CD4-positive, CD25-positive, alpha-beta regulatory T cell (primary cell): ENCODE results near the gene AOC2. TPM values are rescaled to one million over a fixed set of nuclear protein-coding genes. Genes with fewer than 3 reads are reported as not detected.

ENCODE experiments used
- ATAC-seq, 2 donors: fragments of 150-1000 bp; cut with Tn5 transposase; one replicate each; pipeline ENCODE4 v1.10.0; 2021; ENCODE audit warnings: low read depth in 2 of 2, moderate number of reproducible peaks in 2 of 2, moderate library complexity in 1 of 2
- DNase-seq, 3 donors: peaks; one replicate each; pipeline versions ENCODE4 v3.0.0 to v3.0.0-alpha.2; 2012 to 2022; ENCODE audit warnings: mixed read lengths in 1 of 3
- H3K27ac ChIP-seq: one replicate; pipeline ENCODE4 v1.7.0; 2013; ENCODE audit warnings: mild to moderate bottlenecking, low read length; ENCODE audit not compliant: insufficient read depth, poor library complexity, severe bottlenecking
- H3K27me3 ChIP-seq: one replicate; pipeline ENCODE4 v1.7.0; 2013; ENCODE audit warnings: low read length; ENCODE audit not compliant: control insufficient read depth, insufficient read depth
- H3K36me3 ChIP-seq: one replicate; pipeline ENCODE4 v1.7.0; 2013; ENCODE audit warnings: mild to moderate bottlenecking, low read length, moderate library complexity; ENCODE audit not compliant: control insufficient read depth, insufficient read depth
- H3K4me1 ChIP-seq: 2 replicates; pipeline ENCODE4 v1.7.0; 2013; ENCODE audit warnings: mild to moderate bottlenecking, low read length; ENCODE audit not compliant: insufficient read depth, control insufficient read depth, poor library complexity, severe bottlenecking
- H3K4me3 ChIP-seq: one replicate; pipeline ENCODE4 v1.7.0; 2013; ENCODE audit warnings: low read depth, mild to moderate bottlenecking, low read length, moderate library complexity
- H3K9me3 ChIP-seq, 2 experiments: 1 replicate in 1 of 2; 2 replicates in 1 of 2; pipeline ENCODE4 v1.7.0; 2013; ENCODE audit warnings: low read length in 2 of 2, mild to moderate bottlenecking in 1 of 2, moderate library complexity in 1 of 2; ENCODE audit not compliant: control insufficient read depth in 2 of 2
- H3K27ac Mint-ChIP-seq, 3 donors: one replicate each; pipeline ENCODE4 v1.8.0; 2020 to 2022; ENCODE audit warnings: mild to moderate bottlenecking in 3 of 3, mixed read lengths in 3 of 3, moderate library complexity in 2 of 3
- H3K27me3 Mint-ChIP-seq: one replicate; pipeline ENCODE4 v1.8.0; 2022; ENCODE audit warnings: mild to moderate bottlenecking, mixed read lengths
- H3K36me3 Mint-ChIP-seq: one replicate; pipeline ENCODE4 v1.8.0; 2020; ENCODE audit warnings: mixed read lengths
- H3K4me1 Mint-ChIP-seq, 4 donors: one replicate each; pipeline ENCODE4 v1.8.0; 2020 to 2022; ENCODE audit warnings: mixed read lengths in 4 of 4, mild to moderate bottlenecking in 1 of 4
- H3K4me3 Mint-ChIP-seq, 4 donors: one replicate each; pipeline ENCODE4 v1.8.0; 2020 to 2022; ENCODE audit warnings: mild to moderate bottlenecking in 4 of 4, mixed read lengths in 4 of 4, moderate library complexity in 3 of 4
- H3K9me3 Mint-ChIP-seq, 7 donors: one replicate each; pipeline ENCODE4 v1.8.0; 2020 to 2022; ENCODE audit warnings: mixed read lengths in 7 of 7, mild to moderate bottlenecking in 3 of 7, moderate library complexity in 2 of 7
- polyA plus RNA-seq, 4 donors: library from polyadenylated mRNA; unstranded; fragments of 300-500 nt; fragmentation: Illumina TruSeq; gene quantifications; one replicate each; pipeline ENCODE4 v1.2.3, GENCODE V29; 2021
- total RNA-seq: library from RNA; stranded (reverse); gene quantifications from one replicate; pipeline ENCODE4 v1.2.3, GENCODE V29; 2022

Gene AOC2
- total and polyA plus RNA-seq, 5 donors from 2014 or later, result 0.17 to 2.3 TPM; not detected in 3

- no peaks in the 10 kb centered on the region for H3K9me3 Mint-ChIP-seq
- no peak within 1 kb of the TSS for H3K27ac ChIP-seq
- peak; percentile 97 to 98 for ATAC-seq
- peak within 1 kb of the TSS; percentile 88 for H3K4me3 ChIP-seq
- peaks cover 12% of the 10 kb centered on the region for H3K4me1 ChIP-seq
- H3K9me3 ChIP-seq, result no peaks in the 10 kb centered on the region
- H3K36me3 ChIP-seq, result no peaks in the 10 kb centered on the region
- H3K36me3 Mint-ChIP-seq, result peaks cover 11% of the 10 kb centered on the region
- peak within 1 kb of the TSS; percentile 50 to 92 (median 90) for H3K27ac Mint-ChIP-seq
- H3K27me3 ChIP-seq, result no peaks in the 10 kb centered on the region
- peak within 1 kb of the TSS; percentile 94 to 96 (median 96) for H3K4me3 Mint-ChIP-seq
- H3K27me3 Mint-ChIP-seq, result peaks cover 11% of the 10 kb centered on the region
- peak; percentile 64 to 84 (median 66) for DNase-seq
- H3K4me1 Mint-ChIP-seq, result peaks cover 0 to 35% (median 19%) of the 10 kb centered on the region in 4 donors
Observed at GRCh38 chr17:42798383-42799380, 45.7 kb upstream of the AOC2 start, which contains the start of the genes CNTD1 and COA3. CNTD1 (plus strand) TSS chr17:42798861; CDS start chr17:42799068, 207 bp downstream. COA3 (minus strand) TSS chr17:42798704; CDS start chr17:42798681, 23 bp downstream.

GRCh38 chr17:42803074-42803883, 41.1 kb upstream of the AOC2 start:
- DNase-seq, result no peak
- Histone ChIP-seq H3K4me1 (peaks cover under 1% of the 10 kb centered on the region), H3K27me3 (no peaks in the 10 kb centered on the region), H3K4me3 (no peak overlapping the region), H3K36me3 (no peaks in the 10 kb centered on the region), H3K27ac (no peak overlapping the region), H3K9me3 (no peaks in the 10 kb centered on the region)
- Mint-ChIP-seq H3K27ac (no peak overlapping the region), H3K4me1 (peaks cover 0 to 9% (median 6%) of the 10 kb centered on the region in 4 donors), H3K27me3 (peaks cover 11% of the 10 kb centered on the region), H3K4me3 (no peak overlapping the region), H3K9me3 (no peaks in the 10 kb centered on the region), H3K36me3 (peaks cover 5% of the 10 kb centered on the region)
- ATAC-seq, result no peak

GRCh38 chr17:42804918-42805367, 39.4 kb upstream of the AOC2 start:
- ATAC-seq (no peak), DNase-seq (no peak)
- H3K4me1 Mint-ChIP-seq, result no peaks in the 10 kb centered on the region
- Histone ChIP-seq H3K4me1 (no peaks in the 10 kb centered on the region), H3K4me3 (no peak overlapping the region), H3K36me3 (peaks cover 11% of the 10 kb centered on the region), H3K9me3 (no peaks in the 10 kb centered on the region), H3K27me3 (no peaks in the 10 kb centered on the region), H3K27ac (no peak overlapping the region)
- peak overlapping the region in 1 of 3 donors; percentile 8 for H3K27ac Mint-ChIP-seq
- no peaks in the 10 kb centered on the region for H3K9me3 Mint-ChIP-seq
- H3K27me3 Mint-ChIP-seq, result peaks cover 4% of the 10 kb centered on the region
- H3K4me3 Mint-ChIP-seq, result no peak overlapping the region
- H3K36me3 Mint-ChIP-seq, result peaks cover 1% of the 10 kb centered on the region

GRCh38 chr17:42806249-42806648, 38.1 kb upstream of the AOC2 start:
- H3K4me1 Mint-ChIP-seq, result peaks cover 0 to 4% (median 0%) of the 10 kb centered on the region in 4 donors
- no peak overlapping the region for H3K27ac ChIP-seq
- H3K27me3 Mint-ChIP-seq, result no peaks in the 10 kb centered on the region
- no peak overlapping the region for H3K4me3 Mint-ChIP-seq
- no peaks in the 10 kb centered on the region for H3K27me3 ChIP-seq
- DNase-seq (no peak), ATAC-seq (no peak)
- H3K4me3 ChIP-seq, result no peak overlapping the region
- peaks cover 11% of the 10 kb centered on the region for H3K36me3 Mint-ChIP-seq
- H3K36me3 ChIP-seq, result peaks cover 24% of the 10 kb centered on the region
- H3K9me3 Mint-ChIP-seq, result no peaks in the 10 kb centered on the region
- no peaks in the 10 kb centered on the region for H3K9me3 ChIP-seq
- H3K4me1 ChIP-seq, result no peaks in the 10 kb centered on the region
- peak overlapping the region in 1 of 3 donors; percentile 2 for H3K27ac Mint-ChIP-seq

- Mint-ChIP-seq H3K4me1 (peaks cover 0 to 4% (median 3%) of the 10 kb centered on the region in 4 donors), H3K9me3 (no peaks in the 10 kb centered on the region), H3K27ac (no peak overlapping the region), H3K4me3 (no peak overlapping the region), H3K36me3 (peaks cover 27% of the 10 kb centered on the region), H3K27me3 (no peaks in the 10 kb centered on the region)
- DNase-seq (no peak), ATAC-seq (no peak)
- Histone ChIP-seq H3K27ac (no peak overlapping the region), H3K4me1 (no peaks in the 10 kb centered on the region), H3K27me3 (no peaks in the 10 kb centered on the region), H3K36me3 (peaks cover 41% of the 10 kb centered on the region), H3K9me3 (no peaks in the 10 kb centered on the region), H3K4me3 (no peak overlapping the region)
Observed at GRCh38 chr17:42809250-42809649, 35.1 kb upstream of the AOC2 start.

GRCh38 chr17:42814633-42815399, 29.6 kb upstream of the AOC2 start:
- peaks cover under 1 to 6% (median 4%) of the 10 kb centered on the region in 4 donors for H3K4me1 Mint-ChIP-seq
- H3K27ac ChIP-seq, result no peak overlapping the region
- ATAC-seq (no peak), DNase-seq (no peak)
- H3K9me3 ChIP-seq, result no peaks in the 10 kb centered on the region
- H3K36me3 ChIP-seq, result peaks cover 84% of the 10 kb centered on the region
- H3K36me3 Mint-ChIP-seq, result peaks cover 50% of the 10 kb centered on the region
- H3K27me3 ChIP-seq, result no peaks in the 10 kb centered on the region
- H3K4me3 Mint-ChIP-seq, result peak overlapping the region in 1 of 4 donors; percentile 23
- H3K27me3 Mint-ChIP-seq, result no peaks in the 10 kb centered on the region
- no peak overlapping the region for H3K4me3 ChIP-seq
- no peaks in the 10 kb centered on the region for H3K9me3 Mint-ChIP-seq
- H3K4me1 ChIP-seq, result no peaks in the 10 kb centered on the region
- H3K27ac Mint-ChIP-seq, result peak overlapping the region in 2 of 3 donors; percentile 7 to 31

- Mint-ChIP-seq H3K27me3 (no peaks in the 10 kb centered on the region), H3K9me3 (no peaks in the 10 kb centered on the region), H3K4me3 (no peak overlapping the region), H3K4me1 (peaks cover 8 to 33% (median 15%) of the 10 kb centered on the region in 4 donors), H3K36me3 (peaks cover 47% of the 10 kb centered on the region), H3K27ac (no peak overlapping the region)
- Histone ChIP-seq H3K36me3 (peaks cover 76% of the 10 kb centered on the region), H3K27me3 (no peaks in the 10 kb centered on the region), H3K27ac (no peak overlapping the region), H3K4me3 (no peak overlapping the region), H3K4me1 (peaks cover 2% of the 10 kb centered on the region), H3K9me3 (no peaks in the 10 kb centered on the region)
- ATAC-seq (no peak), DNase-seq (no peak)
Observed at GRCh38 chr17:42817866-42818265, 26.5 kb upstream of the AOC2 start.
